ENCODE data around the gene NRGN. TPM values are rescaled to one million over a fixed set of nuclear protein-coding genes. Genes with fewer than 3 reads are reported as not detected.

NRGN gene
- total RNA-seq, 1 experiment from 2014 or later: 5.8 TPM

- H3K27me3 Mint-ChIP-seq (ENCODE audit: unreplicated experiment): no peaks in the 10 kb centered on the region
- intact Hi-C loops (cut with micrococcal nuclease; ENCODE audit: unreplicated experiment): no loop called here
- DNase-seq: no peak
- BruUV-seq (replicated peaks): no TSS peak
- H3K4me3 Mint-ChIP-seq (ENCODE audit: low read depth, unreplicated experiment): no peak within 1 kb of the TSS
- peaks cover 29% of the 10 kb centered on the region for H3K4me1 Mint-ChIP-seq (ENCODE audit: low read depth, unreplicated experiment)
- H3K9me3 Mint-ChIP-seq (ENCODE audit: low read depth, unreplicated experiment): no peaks in the 10 kb centered on the region
- peaks cover 18% of the 10 kb centered on the region for H3K36me3 Mint-ChIP-seq (ENCODE audit: insufficient read depth, unreplicated experiment)
- no peak for TF ChIP-seq CTCF (IDR thresholded peaks at IDR 0.05; ENCODE audit: unreplicated experiment)
- CTCF ChIA-PET: interaction anchor here (1.0 to 1.4 kb wide), 2 partner anchors 12 to 83 kb away, joined by 3 read pairs; partner anchors contain the start of gene NRGN
- H3K27ac Mint-ChIP-seq (ENCODE audit: unreplicated experiment): no peak within 1 kb of the TSS
These were observed 12.2 kb downstream of the NRGN start, which contains the start of gene VSIG2 for GRCh38 chr11:124751741-124752470. Gene VSIG2, minus strand, starts transcription at chr11:124752255. Its CDS starts 118 bp downstream, at chr11:124752137.

GRCh38 chr11:124752471-124753102, 12.8 kb downstream of the NRGN start:
- H3K9me3 Mint-ChIP-seq (ENCODE audit: low read depth, unreplicated experiment): no peaks in the 10 kb centered on the region
- H3K4me3 Mint-ChIP-seq (ENCODE audit: low read depth, unreplicated experiment): no peak overlapping the region
- no peak for TF ChIP-seq CTCF (IDR thresholded peaks at IDR 0.05; ENCODE audit: unreplicated experiment)
- CTCF ChIA-PET: interaction anchor here (1.0 to 1.4 kb wide), 2 partner anchors 13 to 83 kb away, joined by 3 read pairs; partner anchors contain the start of gene NRGN
- peaks cover 29% of the 10 kb centered on the region for H3K4me1 Mint-ChIP-seq (ENCODE audit: low read depth, unreplicated experiment)
- BruUV-seq (replicated peaks): no TSS peak
- H3K27ac Mint-ChIP-seq (ENCODE audit: unreplicated experiment): no peak overlapping the region
- no peaks in the 10 kb centered on the region for H3K27me3 Mint-ChIP-seq (ENCODE audit: unreplicated experiment)
- intact Hi-C loops (cut with micrococcal nuclease; ENCODE audit: unreplicated experiment): no loop called here
- no peak for DNase-seq
- peaks cover 17% of the 10 kb centered on the region for H3K36me3 Mint-ChIP-seq (ENCODE audit: insufficient read depth, unreplicated experiment)

- Mint-ChIP-seq H3K27me3 (ENCODE audit: unreplicated experiment) (no peaks in the 10 kb centered on the region), H3K4me3 (ENCODE audit: low read depth, unreplicated experiment) (no peak overlapping the region), H3K36me3 (ENCODE audit: insufficient read depth, unreplicated experiment) (peaks cover 17% of the 10 kb centered on the region), H3K9me3 (ENCODE audit: low read depth, unreplicated experiment) (no peaks in the 10 kb centered on the region), H3K4me1 (ENCODE audit: low read depth, unreplicated experiment) (peaks cover 26% of the 10 kb centered on the region), H3K27ac (ENCODE audit: unreplicated experiment) (no peak overlapping the region)
- no peak for DNase-seq
- intact Hi-C loops (cut with micrococcal nuclease; ENCODE audit: unreplicated experiment): no loop called here
- no peak for TF ChIP-seq CTCF (IDR thresholded peaks at IDR 0.05; ENCODE audit: unreplicated experiment)
- no TSS peak for BruUV-seq (replicated peaks)
- CTCF ChIA-PET: interaction anchor here (1.0 to 1.4 kb wide), 2 partner anchors 13 to 84 kb away, joined by 3 read pairs; partner anchors contain the start of gene NRGN
These were observed 13.5 kb downstream of the NRGN start for GRCh38 chr11:124753205-124753604.

GRCh38 chr11:124753624-124754023, 13.9 kb downstream of the NRGN start:
- intact Hi-C loops (cut with micrococcal nuclease; ENCODE audit: unreplicated experiment): no loop called here
- CTCF ChIA-PET: interaction anchor here (1.4 kb wide), 1 partner anchor 14 kb away, joined by 3 read pairs; the partner anchor contains the start of gene NRGN
- no peak for TF ChIP-seq CTCF (IDR thresholded peaks at IDR 0.05; ENCODE audit: unreplicated experiment)
- Mint-ChIP-seq H3K4me3 (ENCODE audit: low read depth, unreplicated experiment) (no peak overlapping the region), H3K27me3 (ENCODE audit: unreplicated experiment) (no peaks in the 10 kb centered on the region), H3K36me3 (ENCODE audit: insufficient read depth, unreplicated experiment) (peaks cover 18% of the 10 kb centered on the region), H3K9me3 (ENCODE audit: low read depth, unreplicated experiment) (no peaks in the 10 kb centered on the region), H3K4me1 (ENCODE audit: low read depth, unreplicated experiment) (peaks cover 22% of the 10 kb centered on the region), H3K27ac (ENCODE audit: unreplicated experiment) (no peak overlapping the region)
- no TSS peak for BruUV-seq (replicated peaks)
- DNase-seq: no peak

Measured in Calu3 (cell line).